Measurements from ENCODE around the gene VAV1. TPM values are rescaled to one million over a fixed set of nuclear protein-coding genes. Genes with fewer than 3 reads are reported as not detected.

The VAV1 gene
- total and polyA plus RNA-seq, 2 of the 8 experiments (the other 6 are each of a cell fraction or from before 2014, with no cell fraction given) = 0.21 to 0.22 TPM

- DNase-seq (ENCODE audit: low read depth in 1 of 2, low spot score in 2 of 2) (no peak), FAIRE-seq (no peak)
- peaks cover 15% of the 10 kb centered on the region for H3K23me2 ChIP-seq (ENCODE audit: low read depth, low read length)
- no peaks in the 10 kb centered on the region for H3K27me3 ChIP-seq (replicated peaks in 1 of 4; ENCODE audit: control insufficient read depth in 3 of 4, extremely low read depth in 1 of 4, insufficient read depth in 3 of 4, low read length in 3 of 4)
- H2AK5ac ChIP-seq (ENCODE audit: low read depth, low read length) = no peak overlapping the region
- peak overlapping the region; percentile 20 for H4K5ac ChIP-seq (ENCODE audit: insufficient read length, low read depth, low read length)
- H2BK12ac ChIP-seq (ENCODE audit: low read depth, low read length) = 0 out of 2 replicates have a peak overlapping the region, but pooled peaks have one; percentile 68
- no peak overlapping the region for H3K4ac ChIP-seq (replicated peaks; ENCODE audit: insufficient read length, low read depth, low read length)
- no peak overlapping the region; the same call in 1 of the 2 replicates for H3K27ac ChIP-seq (ENCODE audit: low read depth, low read length)
- WGBS, 2 experiments (ENCODE audit: extremely low coverage in 1 of 2, insufficient coverage in 1 of 2, insufficient read length in 1 of 2, insufficient replicate concordance in 2 of 2, low coverage in 1 of 2, low lambda C conversion rate in 2 of 2, missing lambda C conversion rate in 1 of 2) = 2% methylated on average over 15 of the region's 15 CpGs; no CpG with 5 or more reads in 1 of the 2 experiments
- H3K9me3 ChIP-seq (ENCODE audit: insufficient read depth in 2 of 2, low read depth in 1 of 2, low read length in 1 of 2) = no peaks in the 10 kb centered on the region
- H2BK120ac ChIP-seq (replicated peaks; ENCODE audit: low read depth, low read length) = no peak overlapping the region
- peaks cover 0 to 6% (median 5%) of the 10 kb centered on the region in 4 experiments; a peak in 5 of 7 replicates for H3K4me1 ChIP-seq (replicated peaks in 1 of 4; ENCODE audit: control insufficient read depth in 3 of 4, insufficient read depth in 4 of 4, low read length in 3 of 4)
- no peak overlapping the region for H2BK15ac ChIP-seq (ENCODE audit: low read length)
- no peak overlapping the region for H3K56ac ChIP-seq (replicated peaks; ENCODE audit: insufficient read length, low read depth, low read length)
- H4K8ac ChIP-seq (ENCODE audit: extremely low read depth, insufficient read depth, low read length) = no peak overlapping the region; the same call in 1 of the 2 replicates
- CTCF ChIA-PET (ENCODE audit: partially characterized antibody) = interaction anchor here (1.1 to 4.4 kb wide), 4 partner anchors 13 to 97 kb away, joined by 3 to 19 read pairs (median 4); no protein-coding TSS in a partner anchor
- H3K36me3 ChIP-seq (ENCODE audit: control insufficient read depth in 2 of 4, insufficient read depth in 4 of 4, low read length in 3 of 4) = no peaks in the 10 kb centered on the region
- peak overlapping the region; percentile 61 to 84 (median 83) for H3K4me3 ChIP-seq (ENCODE audit: extremely low read depth in 1 of 4, insufficient read depth in 2 of 4, low read depth in 3 of 4, low read length in 4 of 4)
- H3K9ac ChIP-seq (replicated peaks in 1 of 4; ENCODE audit: extremely low read depth in 1 of 4, low read depth in 3 of 4, low read length in 3 of 4) = peak overlapping the region; percentile 59 to 72 (median 62); a peak in 6 of 7 replicates
- H3K79me1 ChIP-seq (ENCODE audit: low read depth, low read length) = peaks cover 10% of the 10 kb centered on the region
- H3K14ac ChIP-seq (ENCODE audit: insufficient read length) = no peak overlapping the region
- H4K20me1 ChIP-seq (replicated peaks in 1 of 2; ENCODE audit: control insufficient read depth in 1 of 2, insufficient read depth in 2 of 2, low read length in 2 of 2) = no peaks in the 10 kb centered on the region
- POLR2A ChIA-PET (ENCODE audit: partially characterized antibody) = interaction anchor here (1.2 to 5.7 kb wide), 9 partner anchors 10 to 49 kb away, joined by 3 to 53 read pairs (median 4); partner anchors contain the start of genes GPR108 and TRIP10
- no peak overlapping the region for H2BK20ac ChIP-seq (ENCODE audit: low read length)
- peak overlapping the region; percentile 96 for H2BK5ac ChIP-seq (ENCODE audit: low read depth, low read length)
- no peak overlapping the region for H3K23ac ChIP-seq (ENCODE audit: insufficient read length)
- TF ChIP-seq POLR2A (IDR thresholded peaks at IDR 0.05; ENCODE audit: control extremely low read depth in 1 of 2, low read depth in 2 of 2, low read length in 2 of 2) = peak in 1 of 2 experiments; percentile 33; a peak in 1 of 3 replicates
- peak; percentile 43 for TF ChIP-seq KDM4A (IDR thresholded peaks at IDR 0.05; ENCODE audit: low read depth, low read length, severe bottlenecking)
- TF ChIP-seq MAX (IDR thresholded peaks at IDR 0.05) = no peak
- peak overlapping the region; percentile 83 for H3K18ac ChIP-seq (ENCODE audit: extremely low read depth, low read length)
- H3K79me2 ChIP-seq (ENCODE audit: control insufficient read depth in 1 of 2, insufficient read depth in 2 of 2, low read length in 2 of 2) = peaks cover 0 to 7% of the 10 kb centered on the region in 2 experiments; a peak in 2 of 4 replicates
- H4K91ac ChIP-seq (replicated peaks; ENCODE audit: insufficient read length, low read length) = peak overlapping the region; percentile 62
- 0 out of 2 replicates have a peak overlapping the region, but pooled peaks have one; percentile 5 for H2AFZ ChIP-seq (ENCODE audit: low read length)
- H3K4me2 ChIP-seq (ENCODE audit: insufficient read depth in 1 of 2, low read depth in 2 of 2, low read length in 2 of 2) = peak overlapping the region; percentile 87 to 99
Measured at GRCh38 chr19:6767081-6767356, 5.5 kb upstream of the VAV1 start.

Measured in H1 (cell line).